Stimulated activated CD4-positive, alpha-beta T cell treated with anti-CD3 and anti-CD28 coated beads, Interleukin-4, amount 100 ng/mL, for 1 hour (primary cell): ENCODE data around the gene MRM2.

ENCODE experiments used
- DNase-seq: peaks from one replicate; pipeline ENCODE4 v3.0.0-alpha.2; 2020

The MRM2 gene

DNA sequence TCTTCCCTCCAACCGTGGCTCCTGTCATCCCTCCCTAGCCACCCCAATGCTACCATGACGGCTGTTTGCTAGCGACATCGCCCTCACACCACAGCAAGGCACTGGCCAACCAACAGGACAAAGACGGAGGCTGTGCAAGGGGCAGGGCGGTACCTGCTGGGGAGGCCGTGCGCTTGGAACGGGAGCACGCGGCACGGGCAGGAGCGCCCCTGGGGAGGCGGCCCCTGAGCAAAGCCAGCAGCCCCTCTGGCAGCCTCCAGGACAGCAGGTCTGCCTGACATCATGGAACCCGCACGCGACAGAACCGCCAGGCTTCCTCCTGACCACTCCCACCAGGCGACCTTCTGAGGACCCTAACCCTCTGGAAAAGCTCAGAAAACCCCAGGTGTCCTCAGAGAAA is 22.0 kb downstream of the MRM2 start:
- no peak for DNase-seq

DNA sequence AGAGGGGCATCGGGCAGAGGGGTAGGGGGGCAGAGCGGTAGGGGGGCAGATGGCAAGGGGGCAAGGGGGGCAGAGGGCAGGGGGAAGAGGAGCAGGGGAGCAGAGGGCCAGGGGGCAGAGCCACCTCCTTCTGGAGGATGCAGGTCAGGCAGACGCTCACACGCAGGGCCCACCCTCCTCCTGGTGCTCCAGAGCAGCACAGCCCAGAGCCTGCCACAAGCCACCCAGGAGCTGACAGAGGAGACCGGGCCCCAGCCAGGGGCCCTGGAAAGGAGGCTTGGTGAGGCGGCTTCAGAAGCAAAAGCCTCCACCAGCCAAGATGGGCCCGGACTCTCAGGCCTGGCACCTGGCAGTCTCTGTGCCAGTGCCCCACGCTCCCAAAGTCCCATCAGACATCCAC is 22.4 kb downstream of the MRM2 start:
- no peak for DNase-seq

DNA sequence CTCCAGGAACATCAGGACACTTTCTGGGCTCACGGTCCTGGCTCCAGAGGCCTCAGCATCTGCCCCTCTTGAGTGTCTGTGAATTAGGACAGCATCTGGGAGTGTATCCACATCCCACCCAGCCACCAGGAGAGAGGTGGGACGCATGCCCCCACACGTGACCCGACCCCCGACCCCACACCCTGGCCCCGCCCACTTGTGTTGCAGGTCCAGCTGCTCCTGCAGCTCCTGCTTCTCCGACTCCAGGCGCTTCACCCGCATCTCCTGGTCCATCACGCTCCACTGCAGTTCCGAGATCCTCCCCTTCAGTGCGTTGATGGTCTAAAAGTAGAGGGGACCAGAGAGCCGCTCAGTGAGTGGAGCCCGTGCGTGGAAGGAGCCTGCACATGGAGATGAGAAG is 22.9 kb downstream of the MRM2 start:
- DNase-seq = no peak

DNA sequence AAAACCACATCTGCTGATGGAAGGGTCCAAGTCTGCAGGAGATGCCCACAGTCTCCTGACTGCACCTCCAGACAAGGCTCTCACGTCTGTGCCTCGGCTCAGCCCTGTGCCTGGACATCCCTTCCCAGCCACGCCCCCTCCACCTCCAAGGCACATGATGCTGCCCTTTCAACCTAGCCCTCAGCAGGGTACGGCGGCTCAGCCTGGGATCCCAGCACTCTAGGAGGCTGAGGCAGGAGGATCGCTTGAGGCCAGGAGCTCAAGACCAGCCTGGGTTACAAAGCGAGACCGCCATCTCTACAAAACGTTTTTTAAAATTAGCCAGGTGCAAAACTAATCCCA is 23.6 kb downstream of the MRM2 start:
- no peak for DNase-seq

- DNase-seq = no peak
These were observed 24.1 kb downstream of the MRM2 start for GRCh38 chr7:2217716-2218443.

DNA sequence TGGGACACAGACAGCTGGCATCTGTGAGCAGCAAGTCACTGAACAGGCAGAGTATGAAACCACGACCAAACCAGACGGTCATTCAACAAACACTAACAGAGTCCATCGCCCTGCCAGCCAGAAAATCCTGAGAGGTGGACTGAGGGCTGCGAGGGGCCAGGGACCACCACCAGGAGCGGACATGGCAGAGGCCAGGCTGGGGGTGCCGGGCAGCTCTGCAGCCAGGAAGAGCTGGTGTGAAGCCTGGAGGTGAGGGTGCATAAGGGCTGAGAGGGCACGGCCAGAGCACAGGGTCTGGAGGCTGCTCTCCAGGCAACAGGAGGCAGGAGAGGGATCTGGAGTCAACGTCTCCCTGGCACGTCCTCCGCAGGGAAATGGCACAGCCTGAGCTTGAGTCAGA is 24.8 kb downstream of the MRM2 start:
- no peak for DNase-seq

- DNase-seq = no peak
These were observed 26.2 kb downstream of the MRM2 start for GRCh38 chr7:2215851-2216250.

DNA sequence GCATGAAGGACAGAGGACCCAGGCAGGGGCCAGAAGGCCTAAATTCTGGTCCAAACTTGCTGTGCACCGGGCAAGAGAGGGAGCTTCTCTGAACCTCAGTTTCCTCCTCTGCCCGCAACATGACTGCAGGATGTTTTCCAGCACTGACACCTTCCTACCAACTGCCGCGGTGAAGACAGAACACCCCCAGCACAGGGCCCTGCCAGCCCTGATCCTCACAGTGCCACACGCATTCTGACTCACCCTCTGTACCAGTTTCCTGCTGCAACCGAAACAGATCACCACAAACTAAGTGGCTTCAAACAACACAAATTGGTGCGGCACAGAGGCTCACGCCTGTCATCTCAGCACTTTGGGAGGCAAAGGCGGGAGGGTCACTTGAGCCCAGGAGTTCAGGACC is 27.4 kb downstream of the MRM2 start:
- DNase-seq = no peak

DNA sequence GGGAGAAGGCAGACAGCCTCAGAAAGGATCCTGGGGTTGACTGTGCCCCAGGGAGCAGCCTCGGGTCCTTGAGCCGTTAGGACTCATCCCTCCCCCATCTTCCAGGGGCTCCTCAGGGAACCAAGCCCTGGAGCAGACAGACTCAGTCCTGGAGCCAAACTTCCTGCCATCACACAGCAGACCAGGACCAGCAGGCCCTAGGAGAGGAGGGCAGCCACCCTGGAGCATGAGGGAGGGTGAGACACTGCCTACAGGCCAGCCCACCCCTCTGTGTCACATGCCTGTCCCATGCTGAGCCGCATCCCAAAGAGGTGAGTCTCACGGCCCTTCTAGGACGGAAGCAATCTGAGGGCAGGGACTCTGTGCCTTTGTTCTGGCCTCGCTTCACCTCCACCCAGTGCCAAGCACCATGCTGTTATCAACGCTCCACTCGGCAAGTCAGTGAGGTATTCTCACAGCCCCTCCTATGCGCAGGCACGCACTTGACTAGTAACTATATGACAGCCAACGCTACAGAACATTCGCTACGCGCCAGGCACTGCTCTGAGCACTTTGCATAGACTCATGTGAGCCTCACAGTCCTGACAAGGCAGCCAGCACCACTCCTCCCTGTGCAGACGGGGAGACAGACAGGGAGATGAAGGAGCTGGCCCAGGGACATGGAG is 28.3 kb downstream of the MRM2 start:
- DNase-seq = no peak

DNA sequence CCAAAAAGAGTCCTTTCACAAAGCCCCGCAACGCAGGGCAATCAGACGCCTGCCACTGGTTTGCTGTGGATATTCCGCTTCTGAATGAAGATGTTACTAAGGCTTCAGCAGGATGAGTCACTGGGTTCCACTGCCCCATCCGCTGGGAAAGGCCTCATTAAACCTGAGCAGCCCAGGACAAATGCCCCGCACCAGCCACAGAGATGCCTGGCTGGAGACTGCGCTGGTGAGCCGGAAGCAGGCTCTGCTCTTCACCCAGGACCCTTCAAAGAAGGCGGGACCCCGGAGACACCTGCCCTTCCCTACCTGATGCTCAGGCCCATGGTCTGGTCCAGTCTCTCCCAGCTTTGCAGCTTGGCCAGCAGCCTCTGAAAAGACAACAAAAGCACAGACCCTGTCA is 29.1 kb downstream of the MRM2 start:
- DNase-seq = no peak

DNA sequence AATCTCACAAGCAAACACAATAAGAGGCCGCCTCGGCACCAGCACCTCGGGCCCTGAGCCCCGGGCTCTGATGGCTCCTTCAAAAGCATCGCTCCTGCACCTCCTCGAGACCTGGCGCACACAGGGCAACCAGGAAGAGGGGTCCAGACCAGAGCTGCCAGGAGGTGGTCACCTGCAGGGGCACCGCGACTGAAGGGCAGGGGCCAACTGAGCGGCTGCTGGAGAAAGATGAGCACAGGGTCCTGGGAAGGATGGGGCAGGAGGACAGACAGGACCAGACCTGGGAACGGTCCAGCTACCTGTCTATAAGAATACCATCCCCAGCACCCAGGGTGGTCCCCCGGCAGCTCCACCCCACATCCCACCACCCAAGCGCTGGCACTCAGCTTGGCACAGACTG is 30.1 kb downstream of the MRM2 start:
- no peak for DNase-seq

GRCh38 chr7:2211259-2211880 is 30.6 kb downstream of the MRM2 start:
- no peak for DNase-seq

DNA sequence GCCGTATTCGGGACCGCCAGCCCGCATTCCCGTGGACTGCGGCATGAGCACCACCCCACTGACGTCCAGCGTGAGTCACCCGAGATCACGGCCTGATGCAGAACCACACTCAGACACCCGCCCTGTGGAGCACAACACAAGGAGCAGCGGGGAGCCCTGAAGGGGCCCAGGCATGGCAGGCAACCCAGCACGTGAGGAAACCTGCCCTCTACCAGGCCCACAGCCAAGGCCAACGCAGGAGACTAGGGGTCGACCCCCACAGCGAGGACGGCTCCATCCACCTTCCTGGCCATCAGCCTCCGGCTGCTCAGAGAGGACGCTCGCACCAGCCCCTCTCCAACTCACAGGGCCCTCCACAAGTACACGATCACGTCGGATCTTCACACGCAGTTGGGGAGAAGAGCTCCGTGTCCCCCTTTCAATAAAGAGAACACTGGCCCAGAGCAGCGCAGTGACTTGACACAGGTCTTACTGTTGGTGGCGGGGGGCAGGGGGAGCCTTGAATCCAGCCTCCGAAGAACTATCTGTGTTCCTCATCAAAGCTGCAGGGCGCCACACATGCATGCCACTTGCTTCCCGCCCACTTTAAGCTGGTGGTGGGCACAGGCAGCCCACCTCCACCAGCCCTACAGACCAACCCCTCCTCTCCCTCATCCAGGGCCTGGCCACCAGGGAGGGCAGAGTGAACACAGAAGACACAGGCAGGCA is 31.3 kb downstream of the MRM2 start:
- DNase-seq = no peak

DNA sequence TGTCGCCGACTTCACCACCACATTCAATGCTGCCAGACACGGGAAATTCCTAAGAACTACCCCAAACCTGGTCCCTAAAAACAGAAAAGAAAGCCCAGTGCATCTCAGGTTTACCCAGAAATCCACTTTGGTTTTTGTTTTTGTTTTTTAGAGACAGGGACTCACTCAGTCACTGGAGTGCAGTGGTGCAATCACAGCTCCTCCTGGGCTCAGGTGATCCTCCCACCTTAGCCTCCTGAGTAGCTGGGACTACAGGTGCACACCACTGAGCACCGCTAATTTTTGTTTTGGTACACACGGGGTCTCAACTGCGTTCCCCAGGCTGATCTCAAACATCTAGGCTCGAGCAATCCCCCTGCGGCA is 32.1 kb downstream of the MRM2 start:
- no peak for DNase-seq

GRCh38 chr7:2209146-2209960 is 32.7 kb downstream of the MRM2 start:
- peak; percentile 48 for DNase-seq

DNA sequence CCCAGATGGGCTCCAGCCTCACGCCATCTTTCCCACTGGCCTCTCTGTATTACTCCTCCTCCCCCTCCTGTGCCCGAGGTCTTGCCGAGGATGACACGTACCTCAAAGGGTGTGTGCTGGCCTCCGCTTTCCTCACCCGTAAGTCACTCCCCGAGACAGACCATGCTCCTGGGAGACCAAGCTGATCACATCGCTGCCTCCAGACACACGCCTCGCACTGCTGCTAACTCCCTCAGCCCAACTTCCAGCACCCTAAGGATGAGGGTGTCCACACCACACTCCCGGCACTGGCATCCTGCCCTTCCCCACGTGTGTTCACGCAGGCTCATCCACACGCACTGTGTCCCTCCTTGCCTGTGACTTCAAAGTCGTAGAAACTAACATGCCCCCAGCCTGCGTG is 33.3 kb downstream of the MRM2 start:
- DNase-seq = no peak

DNA sequence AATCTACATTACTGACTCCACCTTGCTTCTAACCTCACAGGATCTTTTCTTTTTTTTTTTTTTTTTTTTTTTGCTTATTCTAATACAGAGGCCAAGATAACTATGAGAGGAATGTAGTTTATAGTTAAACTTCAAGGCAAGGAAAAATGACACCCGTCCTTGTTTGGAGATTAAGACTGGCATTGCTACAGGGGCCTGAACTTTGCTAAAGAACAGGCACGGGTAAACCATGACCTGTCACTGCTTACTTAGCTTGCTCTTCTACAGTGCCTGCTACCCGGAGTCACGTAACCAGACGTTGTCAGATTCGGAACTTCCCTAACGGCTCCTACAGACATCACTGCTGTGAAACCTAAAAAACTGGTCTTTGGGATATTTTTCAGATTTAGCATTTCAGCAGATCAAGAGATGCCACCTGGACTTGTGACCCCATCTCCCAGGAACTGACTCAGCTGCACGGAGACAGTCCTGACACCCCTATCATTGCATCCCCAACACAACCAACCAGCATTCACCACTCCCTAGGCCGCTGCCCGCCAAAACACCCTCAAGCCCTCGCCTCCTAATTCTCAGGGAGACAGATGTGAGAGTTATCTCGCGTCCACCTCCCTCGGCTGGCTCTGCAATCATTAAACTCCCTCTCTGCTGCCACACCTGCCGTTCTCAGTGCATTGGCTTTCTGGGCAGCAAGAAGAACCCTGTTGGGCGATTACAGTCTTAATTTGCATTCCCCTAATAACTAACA is 36.8 kb downstream of the MRM2 start:
- DNase-seq = no peak

DNA sequence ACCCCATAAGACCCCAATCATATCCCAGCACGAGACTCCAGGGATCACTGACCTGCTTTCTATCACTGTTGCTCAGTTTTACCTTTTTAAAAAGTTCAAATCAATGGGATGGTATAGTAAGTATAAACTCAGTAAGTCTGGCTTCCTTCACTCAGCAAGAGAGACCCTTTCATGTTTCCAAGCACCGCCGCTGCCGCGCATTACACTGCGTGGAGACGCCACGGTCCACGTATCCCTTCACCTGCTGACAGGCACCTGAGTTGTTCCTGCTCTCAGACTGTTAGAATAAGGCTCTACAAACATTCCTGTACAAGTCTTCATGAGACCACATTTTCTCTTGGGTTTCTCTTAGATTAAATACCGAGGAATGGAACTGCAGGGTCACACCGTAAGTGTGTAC is 37.6 kb downstream of the MRM2 start:
- no peak for DNase-seq

DNA sequence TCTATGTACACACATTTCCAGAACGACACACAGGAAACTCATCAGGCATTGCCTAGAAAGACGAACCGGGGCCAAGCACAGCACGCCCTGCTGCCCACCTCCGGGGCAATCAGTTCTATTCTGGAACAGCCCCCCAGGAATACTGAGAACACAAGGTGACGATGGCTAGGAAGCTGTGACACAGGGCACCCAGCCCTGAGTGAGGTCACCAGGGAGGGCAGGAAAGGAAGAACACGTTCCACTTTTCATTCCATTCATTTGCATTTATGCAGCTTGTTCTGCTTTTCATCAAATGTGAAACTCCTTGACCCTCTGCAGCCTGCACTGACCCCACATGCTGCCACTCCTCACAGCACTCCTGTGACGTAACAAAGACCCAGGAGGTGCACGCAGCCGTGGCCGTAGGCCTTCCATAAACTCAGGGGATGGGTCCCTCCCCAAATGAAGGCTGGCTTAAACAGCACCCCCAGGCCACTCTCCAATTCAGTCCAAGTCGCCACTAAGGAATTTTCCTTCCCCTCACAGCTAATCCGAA is 38.2 kb downstream of the MRM2 start:
- no peak for DNase-seq

GRCh38 chr7:2202901-2203765 is 38.9 kb downstream of the MRM2 start:
- no peak for DNase-seq

DNA sequence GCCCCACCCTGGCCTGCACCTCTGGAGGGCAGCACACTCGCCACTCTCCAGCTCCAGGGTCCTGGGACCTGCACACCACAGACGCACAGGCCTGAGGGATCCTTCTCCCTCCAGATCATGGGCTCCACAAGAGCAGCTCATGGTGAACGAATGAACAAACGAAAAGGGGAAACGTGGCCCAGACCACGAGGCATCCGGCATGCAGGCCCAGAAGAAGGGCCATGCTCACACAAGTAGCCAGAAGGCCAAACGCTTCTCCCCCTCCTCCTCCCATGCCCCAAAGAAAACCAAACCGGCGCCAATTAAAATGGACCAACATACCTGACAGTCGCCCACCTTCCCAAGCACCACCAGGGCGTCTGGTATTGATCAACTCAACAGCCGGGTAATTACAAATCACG is 39.6 kb downstream of the MRM2 start:
- no peak for DNase-seq
